Measurements from ENCODE around the gene FNDC3A.

- TF ChIP-seq EZH2 (IDR thresholded peaks at IDR 0.05; ENCODE audit: insufficient read depth, poor library complexity, severe bottlenecking) (no peak), EZH2phosphoT487 (IDR thresholded peaks at IDR 0.05; ENCODE audit: insufficient read depth, low read depth) (no peak)
Measured at GRCh38 chr13:49134305-49134704, 158.6 kb downstream of the FNDC3A start.
